Thyroid gland (tissue), 4 donors: ENCODE results near the gene GDF11. TPM values are rescaled to one million over a fixed set of nuclear protein-coding genes. Genes with fewer than 3 reads are reported as not detected.

Source experiments
- DNase-seq, 2 donors: peaks; one replicate each; pipeline ENCODE4 v3.0.0-alpha.2; 2019
- H3K27ac ChIP-seq, 3 donors: fragments of 200-600 bp; sonication (generic); 1 replicate in 2 of 3; 2 replicates in 1 of 3; pipeline ENCODE4 v1.5.1; 2016 to 2019; ENCODE audit warnings: mild to moderate bottlenecking in 1 of 3, moderate library complexity in 1 of 3
- H3K27me3 ChIP-seq: fragments of 200-600 bp; sonication (generic); one replicate; pipeline ENCODE4 v1.5.1; 2019
- H3K36me3 ChIP-seq, 2 donors: fragments of 200-600 bp; sonication (generic); one replicate each; pipeline ENCODE4 v1.5.1; 2016 to 2019
- H3K4me1 ChIP-seq, 2 donors: fragments of 200-600 bp; sonication (generic); one replicate each; pipeline ENCODE4 v1.5.1; 2017 to 2019
- H3K4me3 ChIP-seq, 3 donors: fragments of 200-600 bp; sonication (generic); replicated peaks in 1 of 3; 1 replicate in 2 of 3; 2 replicates in 1 of 3; pipeline ENCODE4 v1.5.1; 2016; ENCODE audit warnings: mild to moderate bottlenecking in 1 of 3
- H3K9me3 ChIP-seq: fragments of 200-600 bp; sonication (generic); one replicate; pipeline ENCODE4 v1.5.1; 2017
- CTCF ChIP-seq, 6 experiments: fragments of 200-600 bp in 3 of 6; fragments of 450-650 bp in 3 of 6; sonication (generic) in 3 of 6; IDR thresholded peaks; one replicate each; pipeline ENCODE4 v1.5.1; 2016 to 2019; ENCODE audit warnings: antibody characterized with exemption in 6 of 6, mild to moderate bottlenecking in 2 of 6, inconsistent platforms in 1 of 6, moderate library complexity in 1 of 6
- POLR2A ChIP-seq, 2 donors: fragments of 450-650 bp; IDR thresholded peaks; one replicate each; pipeline ENCODE4 v1.6.1; 2017; ENCODE audit warnings: antibody characterized with exemption in 2 of 2, mild to moderate bottlenecking in 2 of 2, moderate library complexity in 1 of 2
- WGBS, 2 donors: methylation state at CpG; one replicate each; pipeline ENCODE4 v1.1.5; 2017; 5-methylcytosine and 5-hydroxymethylcytosine counted together
- intact Hi-C: fragments of 100-400 bp; cut with DNase I; formaldehyde crosslinking; loops from one replicate; pipeline ENCODE4 v1.15.1; 2023
- total RNA-seq, 4 donors: library from RNA; depleted of rRNA; stranded (reverse); fragments of >200 nt; gene quantifications; one replicate each; pipeline ENCODE4 v1.2.3, GENCODE V29; 2016

The GDF11 gene
- total RNA-seq, 4 donors from 2014 or later: 4.8 to 7.5 (median 6.7) TPM

- peak overlapping the region; percentile 19 to 69 (median 21) for H3K4me3 ChIP-seq
- H3K4me1 ChIP-seq: peaks cover 23 to 35% of the 10 kb centered on the region in 2 donors
- no peaks in the 10 kb centered on the region for H3K36me3 ChIP-seq
- no peak for DNase-seq
- intact Hi-C loops: no loop called here
- peak overlapping the region; percentile 70 to 88 (median 87) for H3K27ac ChIP-seq
- no peaks in the 10 kb centered on the region for H3K27me3 ChIP-seq
- TF ChIP-seq POLR2A (IDR thresholded peaks at IDR 0.05) (no peak), CTCF (IDR thresholded peaks at IDR 0.05) (no peak)
- 5 to 8% methylated on average over 11 to 13 of the region's 13 CpGs for WGBS, 2 donors
- H3K9me3 ChIP-seq: no peaks in the 10 kb centered on the region
These were observed 26.4 kb upstream of the GDF11 start for GRCh38 chr12:55716582-55716957.

GRCh38 chr12:55717011-55718007 lies 25.6 kb upstream of the GDF11 start:
- no peak for TF ChIP-seq POLR2A (IDR thresholded peaks at IDR 0.05)
- no peak for TF ChIP-seq CTCF (IDR thresholded peaks at IDR 0.05)
- Histone ChIP-seq H3K4me1 (peaks cover 23 to 36% of the 10 kb centered on the region in 2 donors), H3K4me3 (peak overlapping the region in 1 of 3 donors; percentile 69), H3K9me3 (no peaks in the 10 kb centered on the region), H3K27ac (peak overlapping the region; percentile 70 to 88 (median 87)), H3K36me3 (no peaks in the 10 kb centered on the region), H3K27me3 (no peaks in the 10 kb centered on the region)
- DNase-seq: no peak
- WGBS, 2 donors: 57 to 68% methylated on average over 8 of the region's 8 CpGs
- intact Hi-C loops: no loop called here

GRCh38 chr12:55718015-55718414 lies 24.9 kb upstream of the GDF11 start:
- H3K27ac ChIP-seq: peak overlapping the region; percentile 3 to 88 (median 20)
- H3K4me3 ChIP-seq: no peak overlapping the region
- intact Hi-C loops: no loop called here
- WGBS, 2 donors: 35 to 48% methylated on average over 4 of the region's 4 CpGs
- H3K36me3 ChIP-seq: no peaks in the 10 kb centered on the region
- peaks cover 24 to 43% of the 10 kb centered on the region in 2 donors for H3K4me1 ChIP-seq
- no peak for DNase-seq
- H3K9me3 ChIP-seq: no peaks in the 10 kb centered on the region
- no peak for TF ChIP-seq CTCF (IDR thresholded peaks at IDR 0.05)
- no peak for TF ChIP-seq POLR2A (IDR thresholded peaks at IDR 0.05)
- no peaks in the 10 kb centered on the region for H3K27me3 ChIP-seq

- no peaks in the 10 kb centered on the region for H3K9me3 ChIP-seq
- no peak overlapping the region for H3K4me3 ChIP-seq
- TF ChIP-seq POLR2A (IDR thresholded peaks at IDR 0.05) (no peak), CTCF (IDR thresholded peaks at IDR 0.05) (no peak)
- H3K36me3 ChIP-seq: no peaks in the 10 kb centered on the region
- no peaks in the 10 kb centered on the region for H3K27me3 ChIP-seq
- no peak overlapping the region for H3K27ac ChIP-seq
- 66 to 75% methylated on average over 4 of the region's 4 CpGs for WGBS, 2 donors
- DNase-seq: no peak
- intact Hi-C loops: no loop called here
- peaks cover 31 to 51% of the 10 kb centered on the region in 2 donors for H3K4me1 ChIP-seq
These were observed 24.2 kb upstream of the GDF11 start for GRCh38 chr12:55718624-55719275.
